ENCODE results near the gene PDP2. TPM values are rescaled to one million over a fixed set of nuclear protein-coding genes. Genes with fewer than 3 reads are reported as not detected.

PDP2 gene
- total RNA-seq, 1 experiment from 2014 or later, result 28.4 TPM

DNA sequence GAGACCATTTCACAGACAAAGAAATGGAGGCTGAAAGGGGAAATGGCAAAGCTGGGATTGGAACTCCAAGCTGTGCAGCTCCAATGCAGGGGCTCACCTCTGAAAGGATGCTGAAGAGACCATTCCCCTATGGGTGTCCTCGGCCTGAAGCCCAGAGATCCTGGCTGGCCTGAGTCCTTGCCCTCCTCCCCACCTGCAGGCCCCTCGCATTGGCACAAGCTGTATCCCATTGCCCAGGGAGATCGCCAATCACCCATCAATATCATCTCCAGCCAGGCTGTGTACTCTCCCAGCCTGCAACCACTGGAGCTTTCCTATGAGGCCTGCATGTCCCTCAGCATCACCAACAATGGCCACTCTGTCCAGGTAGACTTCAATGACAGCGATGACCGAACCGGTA lies 33.5 kb upstream of the PDP2 start:
- no peaks in the 10 kb centered on the region for H3K9me3 Mint-ChIP-seq
- DNase-seq (ENCODE audit: low spot score) (no peak), ATAC-seq (no peak)
- CTCF ChIA-PET, result interaction anchor here (1.6 to 6.5 kb wide), 4 partner anchors 12 to 26 kb away, joined by 4 to 76 read pairs (median 10); partner anchors contain the start of gene NAE1
- no peaks in the 10 kb centered on the region for H3K36me3 Mint-ChIP-seq
- POLR2A ChIA-PET, result no interaction called here
- H3K27me3 Mint-ChIP-seq (ENCODE audit: low read depth), result peaks cover 63% of the 10 kb centered on the region
- no peak overlapping the region for H3K4me3 Mint-ChIP-seq
- TF ChIP-seq, protein P1, sequence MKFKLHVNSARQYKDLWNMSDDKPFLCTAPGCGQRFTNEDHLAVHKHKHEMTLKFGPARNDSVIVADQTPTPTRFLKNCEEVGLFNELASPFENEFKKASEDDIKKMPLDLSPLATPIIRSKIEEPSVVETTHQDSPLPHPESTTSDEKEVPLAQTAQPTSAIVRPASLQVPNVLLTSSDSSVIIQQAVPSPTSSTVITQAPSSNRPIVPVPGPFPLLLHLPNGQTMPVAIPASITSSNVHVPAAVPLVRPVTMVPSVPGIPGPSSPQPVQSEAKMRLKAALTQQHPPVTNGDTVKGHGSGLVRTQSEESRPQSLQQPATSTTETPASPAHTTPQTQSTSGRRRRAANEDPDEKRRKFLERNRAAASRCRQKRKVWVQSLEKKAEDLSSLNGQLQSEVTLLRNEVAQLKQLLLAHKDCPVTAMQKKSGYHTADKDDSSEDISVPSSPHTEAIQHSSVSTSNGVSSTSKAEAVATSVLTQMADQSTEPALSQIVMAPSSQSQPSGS (CRISPR knock-in tag; IDR thresholded peaks at IDR 0.05; ENCODE audit: borderline replicate concordance, low read depth), result no peak
- TF ChIP-seq CREB1 (CRISPR knock-in tag; IDR thresholded peaks at IDR 0.05), result no peak
- TF ChIP-seq NR3C1 (CRISPR knock-in tag; conservative IDR thresholded peaks at IDR 0.05; ENCODE audit: low read depth), result no peak
- no peak for TF ChIP-seq IRF2 (CRISPR knock-in tag; IDR thresholded peaks at IDR 0.05; ENCODE audit: borderline replicate concordance, low read depth)
- TF ChIP-seq, protein P2, sequence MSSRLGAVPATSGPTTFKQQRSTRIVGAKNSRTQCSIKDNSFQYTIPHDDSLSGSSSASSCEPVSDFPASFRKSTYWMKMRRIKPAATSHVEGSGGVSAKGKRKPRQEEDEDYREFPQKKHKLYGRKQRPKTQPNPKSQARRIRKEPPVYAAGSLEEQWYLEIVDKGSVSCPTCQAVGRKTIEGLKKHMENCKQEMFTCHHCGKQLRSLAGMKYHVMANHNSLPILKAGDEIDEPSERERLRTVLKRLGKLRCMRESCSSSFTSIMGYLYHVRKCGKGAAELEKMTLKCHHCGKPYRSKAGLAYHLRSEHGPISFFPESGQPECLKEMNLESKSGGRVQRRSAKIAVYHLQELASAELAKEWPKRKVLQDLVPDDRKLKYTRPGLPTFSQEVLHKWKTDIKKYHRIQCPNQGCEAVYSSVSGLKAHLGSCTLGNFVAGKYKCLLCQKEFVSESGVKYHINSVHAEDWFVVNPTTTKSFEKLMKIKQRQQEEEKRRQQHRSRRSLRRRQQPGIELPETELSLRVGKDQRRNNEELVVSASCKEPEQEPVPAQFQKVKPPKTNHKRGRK (CRISPR knock-in tag; IDR thresholded peaks at IDR 0.05; ENCODE audit: borderline replicate concordance), result no peak
- TF ChIP-seq GRHL2 (CRISPR knock-in tag; IDR thresholded peaks at IDR 0.05; ENCODE audit: insufficient replicate concordance, severe bottlenecking), result no peak
- TF ChIP-seq, protein P3, sequence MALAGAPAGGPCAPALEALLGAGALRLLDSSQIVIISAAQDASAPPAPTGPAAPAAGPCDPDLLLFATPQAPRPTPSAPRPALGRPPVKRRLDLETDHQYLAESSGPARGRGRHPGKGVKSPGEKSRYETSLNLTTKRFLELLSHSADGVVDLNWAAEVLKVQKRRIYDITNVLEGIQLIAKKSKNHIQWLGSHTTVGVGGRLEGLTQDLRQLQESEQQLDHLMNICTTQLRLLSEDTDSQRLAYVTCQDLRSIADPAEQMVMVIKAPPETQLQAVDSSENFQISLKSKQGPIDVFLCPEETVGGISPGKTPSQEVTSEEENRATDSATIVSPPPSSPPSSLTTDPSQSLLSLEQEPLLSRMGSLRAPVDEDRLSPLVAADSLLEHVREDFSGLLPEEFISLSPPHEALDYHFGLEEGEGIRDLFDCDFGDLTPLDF (CRISPR knock-in tag; IDR thresholded peaks at IDR 0.05), result no peak
- TF ChIP-seq, protein P4, sequence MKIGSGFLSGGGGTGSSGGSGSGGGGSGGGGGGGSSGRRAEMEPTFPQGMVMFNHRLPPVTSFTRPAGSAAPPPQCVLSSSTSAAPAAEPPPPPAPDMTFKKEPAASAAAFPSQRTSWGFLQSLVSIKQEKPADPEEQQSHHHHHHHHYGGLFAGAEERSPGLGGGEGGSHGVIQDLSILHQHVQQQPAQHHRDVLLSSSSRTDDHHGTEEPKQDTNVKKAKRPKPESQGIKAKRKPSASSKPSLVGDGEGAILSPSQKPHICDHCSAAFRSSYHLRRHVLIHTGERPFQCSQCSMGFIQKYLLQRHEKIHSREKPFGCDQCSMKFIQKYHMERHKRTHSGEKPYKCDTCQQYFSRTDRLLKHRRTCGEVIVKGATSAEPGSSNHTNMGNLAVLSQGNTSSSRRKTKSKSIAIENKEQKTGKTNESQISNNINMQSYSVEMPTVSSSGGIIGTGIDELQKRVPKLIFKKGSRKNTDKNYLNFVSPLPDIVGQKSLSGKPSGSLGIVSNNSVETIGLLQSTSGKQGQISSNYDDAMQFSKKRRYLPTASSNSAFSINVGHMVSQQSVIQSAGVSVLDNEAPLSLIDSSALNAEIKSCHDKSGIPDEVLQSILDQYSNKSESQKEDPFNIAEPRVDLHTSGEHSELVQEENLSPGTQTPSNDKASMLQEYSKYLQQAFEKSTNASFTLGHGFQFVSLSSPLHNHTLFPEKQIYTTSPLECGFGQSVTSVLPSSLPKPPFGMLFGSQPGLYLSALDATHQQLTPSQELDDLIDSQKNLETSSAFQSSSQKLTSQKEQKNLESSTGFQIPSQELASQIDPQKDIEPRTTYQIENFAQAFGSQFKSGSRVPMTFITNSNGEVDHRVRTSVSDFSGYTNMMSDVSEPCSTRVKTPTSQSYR (CRISPR knock-in tag; IDR thresholded peaks at IDR 0.05), result no peak
- TF ChIP-seq, protein P5, sequence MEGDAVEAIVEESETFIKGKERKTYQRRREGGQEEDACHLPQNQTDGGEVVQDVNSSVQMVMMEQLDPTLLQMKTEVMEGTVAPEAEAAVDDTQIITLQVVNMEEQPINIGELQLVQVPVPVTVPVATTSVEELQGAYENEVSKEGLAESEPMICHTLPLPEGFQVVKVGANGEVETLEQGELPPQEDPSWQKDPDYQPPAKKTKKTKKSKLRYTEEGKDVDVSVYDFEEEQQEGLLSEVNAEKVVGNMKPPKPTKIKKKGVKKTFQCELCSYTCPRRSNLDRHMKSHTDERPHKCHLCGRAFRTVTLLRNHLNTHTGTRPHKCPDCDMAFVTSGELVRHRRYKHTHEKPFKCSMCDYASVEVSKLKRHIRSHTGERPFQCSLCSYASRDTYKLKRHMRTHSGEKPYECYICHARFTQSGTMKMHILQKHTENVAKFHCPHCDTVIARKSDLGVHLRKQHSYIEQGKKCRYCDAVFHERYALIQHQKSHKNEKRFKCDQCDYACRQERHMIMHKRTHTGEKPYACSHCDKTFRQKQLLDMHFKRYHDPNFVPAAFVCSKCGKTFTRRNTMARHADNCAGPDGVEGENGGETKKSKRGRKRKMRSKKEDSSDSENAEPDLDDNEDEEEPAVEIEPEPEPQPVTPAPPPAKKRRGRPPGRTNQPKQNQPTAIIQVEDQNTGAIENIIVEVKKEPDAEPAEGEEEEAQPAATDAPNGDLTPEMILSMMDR (IDR thresholded peaks at IDR 0.05), result no peak
- TF ChIP-seq, protein P6, sequence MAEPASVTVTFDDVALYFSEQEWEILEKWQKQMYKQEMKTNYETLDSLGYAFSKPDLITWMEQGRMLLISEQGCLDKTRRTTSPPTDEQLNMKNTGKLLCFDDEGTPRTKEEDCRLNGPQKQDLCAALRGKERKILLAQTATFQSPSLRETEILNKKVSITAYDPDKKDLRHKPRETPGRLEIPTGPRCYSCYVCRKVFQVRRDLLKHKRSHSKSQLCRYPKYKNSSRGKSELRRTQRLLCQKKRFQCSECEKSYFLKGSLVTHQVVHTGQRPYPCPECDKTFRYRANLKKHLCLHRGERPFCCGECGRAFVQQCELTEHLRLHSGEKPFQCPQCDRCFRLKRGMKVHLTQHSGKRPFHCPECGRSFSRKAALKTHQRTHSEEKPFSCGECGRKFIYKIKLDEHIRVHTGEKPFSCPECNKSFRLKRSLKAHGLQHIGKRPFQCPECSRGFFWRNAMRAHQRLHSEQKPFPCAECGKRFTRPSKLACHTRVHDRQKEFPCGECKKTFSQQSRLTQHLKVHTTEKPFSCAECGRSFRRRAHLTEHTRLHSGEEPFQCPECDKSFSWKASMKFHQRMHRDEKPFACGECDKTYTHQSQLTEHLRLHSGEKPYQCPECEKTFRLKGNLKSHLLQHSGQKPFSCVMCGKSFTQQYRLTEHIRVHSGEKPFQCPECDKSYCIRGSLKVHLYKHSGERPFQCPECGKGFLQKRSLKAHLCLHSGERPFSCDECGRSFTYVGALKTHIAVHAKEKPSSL (CRISPR knock-in tag; conservative IDR thresholded peaks at IDR 0.05), result no peak
- TF ChIP-seq ZNF219 (CRISPR knock-in tag; IDR thresholded peaks at IDR 0.05; ENCODE audit: borderline replicate concordance), result no peak
- TF ChIP-seq PRRX2 (CRISPR knock-in tag; IDR thresholded peaks at IDR 0.05), result no peak
- TF ChIP-seq NFE2L1 (CRISPR knock-in tag; IDR thresholded peaks at IDR 0.05), result no peak
- TF ChIP-seq, protein P7, sequence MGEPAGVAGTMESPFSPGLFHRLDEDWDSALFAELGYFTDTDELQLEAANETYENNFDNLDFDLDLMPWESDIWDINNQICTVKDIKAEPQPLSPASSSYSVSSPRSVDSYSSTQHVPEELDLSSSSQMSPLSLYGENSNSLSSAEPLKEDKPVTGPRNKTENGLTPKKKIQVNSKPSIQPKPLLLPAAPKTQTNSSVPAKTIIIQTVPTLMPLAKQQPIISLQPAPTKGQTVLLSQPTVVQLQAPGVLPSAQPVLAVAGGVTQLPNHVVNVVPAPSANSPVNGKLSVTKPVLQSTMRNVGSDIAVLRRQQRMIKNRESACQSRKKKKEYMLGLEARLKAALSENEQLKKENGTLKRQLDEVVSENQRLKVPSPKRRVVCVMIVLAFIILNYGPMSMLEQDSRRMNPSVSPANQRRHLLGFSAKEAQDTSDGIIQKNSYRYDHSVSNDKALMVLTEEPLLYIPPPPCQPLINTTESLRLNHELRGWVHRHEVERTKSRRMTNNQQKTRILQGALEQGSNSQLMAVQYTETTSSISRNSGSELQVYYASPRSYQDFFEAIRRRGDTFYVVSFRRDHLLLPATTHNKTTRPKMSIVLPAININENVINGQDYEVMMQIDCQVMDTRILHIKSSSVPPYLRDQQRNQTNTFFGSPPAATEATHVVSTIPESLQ (CRISPR knock-in tag; IDR thresholded peaks at IDR 0.05), result no peak
- TF ChIP-seq NR2C2 (CRISPR knock-in tag; IDR thresholded peaks at IDR 0.05), result no peak
- TF ChIP-seq, protein P8, sequence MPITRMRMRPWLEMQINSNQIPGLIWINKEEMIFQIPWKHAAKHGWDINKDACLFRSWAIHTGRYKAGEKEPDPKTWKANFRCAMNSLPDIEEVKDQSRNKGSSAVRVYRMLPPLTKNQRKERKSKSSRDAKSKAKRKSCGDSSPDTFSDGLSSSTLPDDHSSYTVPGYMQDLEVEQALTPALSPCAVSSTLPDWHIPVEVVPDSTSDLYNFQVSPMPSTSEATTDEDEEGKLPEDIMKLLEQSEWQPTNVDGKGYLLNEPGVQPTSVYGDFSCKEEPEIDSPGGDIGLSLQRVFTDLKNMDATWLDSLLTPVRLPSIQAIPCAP (CRISPR knock-in tag; IDR thresholded peaks at IDR 0.05), result no peak
- no peak for TF ChIP-seq HMGA2 (CRISPR knock-in tag; IDR thresholded peaks at IDR 0.05)
- no peak for TF ChIP-seq ZNF121 (CRISPR knock-in tag; IDR thresholded peaks at IDR 0.05)
- H3K4me1 Mint-ChIP-seq, result peaks cover 13% of the 10 kb centered on the region
- no peak overlapping the region for H3K27ac Mint-ChIP-seq

Data from WTC11 (cell line).